Skeletal muscle tissue (tissue), 4 donors: ENCODE data around the gene PDZD7. TPM values are rescaled to one million over a fixed set of nuclear protein-coding genes. Genes with fewer than 3 reads are reported as not detected.
A peak's percentile ranks its signal among the peaks of the same experiment; 100 is the strongest.

ENCODE experiments used
- H3K27ac ChIP-seq: one replicate; pipeline ENCODE4 v1.7.0; 2013; ENCODE audit warnings: mild to moderate bottlenecking, low read depth, low read length, inconsistent platforms
- H3K27me3 ChIP-seq, 3 donors: one replicate each; pipeline ENCODE4 v1.7.0; 2013; ENCODE audit warnings: low read length in 3 of 3; ENCODE audit not compliant: control insufficient read depth in 3 of 3, insufficient read depth in 3 of 3
- H3K36me3 ChIP-seq, 3 donors: one replicate each; pipeline ENCODE4 v1.7.0; 2013; ENCODE audit warnings: low read length in 3 of 3; ENCODE audit not compliant: control insufficient read depth in 3 of 3, insufficient read depth in 3 of 3
- H3K4me1 ChIP-seq, 3 donors: one replicate each; pipeline ENCODE4 v1.7.0; 2013; ENCODE audit warnings: low read length in 3 of 3, mild to moderate bottlenecking in 3 of 3; ENCODE audit not compliant: control insufficient read depth in 3 of 3, insufficient read depth in 3 of 3
- H3K4me3 ChIP-seq, 3 donors: one replicate each; pipeline ENCODE4 v1.7.0; 2013; ENCODE audit warnings: low read length in 3 of 3
- H3K9ac ChIP-seq, 3 donors: one replicate each; pipeline ENCODE4 v1.7.0; 2013; ENCODE audit warnings: low read length in 3 of 3, mild to moderate bottlenecking in 3 of 3, moderate library complexity in 2 of 3, low read depth in 1 of 3
- H3K9me3 ChIP-seq, 3 donors: one replicate each; pipeline ENCODE4 v1.7.0; 2013; ENCODE audit warnings: low read length in 3 of 3; ENCODE audit not compliant: control insufficient read depth in 3 of 3
- total RNA-seq: library from RNA; depleted of rRNA; stranded (reverse); fragments of >200 nt; gene quantifications from one replicate; pipeline ENCODE4 v1.2.3, GENCODE V29; 2014
- donor health status: Osteomylitis.

Gene PDZD7
- total RNA-seq, 1 donor from 2014 or later = 1.0 TPM

GRCh38 chr10:100986952-100987684 is 43.8 kb downstream of the PDZD7 start, which contains the start of the genes MRPL43 and TWNK:
Gene MRPL43, minus strand, starts transcription at chr10:100987497. Its CDS starts 54 bp downstream, at chr10:100987443.
Gene TWNK, plus strand, starts transcription at chr10:100987543. Its CDS starts 668 bp downstream, at chr10:100988211.
- Histone ChIP-seq H3K9ac (peak within 1 kb of the TSS; percentile 90 to 98 (median 91)), H3K4me1 (peaks cover 27 to 58% (median 38%) of the 10 kb centered on the region in 3 donors), H3K9me3 (no peaks in the 10 kb centered on the region), H3K27me3 (no peaks in the 10 kb centered on the region), H3K4me3 (peak within 1 kb of the TSS; percentile 95 to 100 (median 97)), H3K27ac (peak within 1 kb of the TSS; percentile 75), H3K36me3 (peaks cover 46 to 51% (median 50%) of the 10 kb centered on the region in 3 donors)

DNA sequence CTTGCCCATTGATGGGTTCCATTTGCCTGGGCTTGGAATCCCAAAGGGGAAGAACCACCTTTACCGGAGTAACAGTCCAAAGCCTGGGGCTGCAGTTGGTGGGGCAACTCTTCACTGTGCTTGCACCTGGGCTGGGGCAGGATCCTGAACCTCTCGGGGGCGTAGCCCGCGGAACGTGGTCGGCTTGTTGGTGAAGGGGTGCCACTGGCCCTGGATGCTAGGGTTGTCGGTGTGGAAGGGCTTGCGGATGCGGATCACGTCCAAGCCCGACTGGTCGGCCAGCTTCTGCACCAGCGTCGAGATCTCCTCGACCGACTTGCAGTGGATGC is 44.3 kb downstream of the PDZD7 start:
- Histone ChIP-seq H3K9ac (peak overlapping the region; percentile 90 to 98 (median 91)), H3K27me3 (no peaks in the 10 kb centered on the region), H3K4me3 (peak overlapping the region; percentile 95 to 100 (median 97)), H3K36me3 (peaks cover 46 to 54% (median 50%) of the 10 kb centered on the region in 3 donors), H3K9me3 (no peaks in the 10 kb centered on the region), H3K27ac (peak overlapping the region; percentile 75), H3K4me1 (peaks cover 27 to 58% (median 38%) of the 10 kb centered on the region in 3 donors)

- H3K36me3 ChIP-seq = peaks cover 43 to 54% (median 51%) of the 10 kb centered on the region in 3 donors
- no peak overlapping the region for H3K27ac ChIP-seq
- no peaks in the 10 kb centered on the region for H3K9me3 ChIP-seq
- H3K27me3 ChIP-seq = no peaks in the 10 kb centered on the region
- no peak overlapping the region for H3K4me3 ChIP-seq
- peaks cover 25 to 56% (median 36%) of the 10 kb centered on the region in 3 donors for H3K4me1 ChIP-seq
- H3K9ac ChIP-seq = no peak overlapping the region
These were observed 45.6 kb downstream of the PDZD7 start for GRCh38 chr10:100985336-100985735.

GRCh38 chr10:100984672-100985177 is 46.2 kb downstream of the PDZD7 start:
- no peak overlapping the region for H3K4me3 ChIP-seq
- no peaks in the 10 kb centered on the region for H3K27me3 ChIP-seq
- no peaks in the 10 kb centered on the region for H3K9me3 ChIP-seq
- peaks cover 45 to 55% (median 54%) of the 10 kb centered on the region in 3 donors for H3K36me3 ChIP-seq
- peaks cover 24 to 52% (median 33%) of the 10 kb centered on the region in 3 donors for H3K4me1 ChIP-seq
- no peak overlapping the region for H3K27ac ChIP-seq
- no peak overlapping the region for H3K9ac ChIP-seq

- Histone ChIP-seq H3K4me3 (no peak overlapping the region), H3K27me3 (no peaks in the 10 kb centered on the region), H3K9ac (no peak overlapping the region), H3K9me3 (no peaks in the 10 kb centered on the region), H3K36me3 (peaks cover 40 to 55% (median 51%) of the 10 kb centered on the region in 3 donors), H3K27ac (no peak overlapping the region), H3K4me1 (peaks cover 24 to 45% (median 28%) of the 10 kb centered on the region in 3 donors)
These were observed 46.9 kb downstream of the PDZD7 start for GRCh38 chr10:100983868-100984671.

DNA sequence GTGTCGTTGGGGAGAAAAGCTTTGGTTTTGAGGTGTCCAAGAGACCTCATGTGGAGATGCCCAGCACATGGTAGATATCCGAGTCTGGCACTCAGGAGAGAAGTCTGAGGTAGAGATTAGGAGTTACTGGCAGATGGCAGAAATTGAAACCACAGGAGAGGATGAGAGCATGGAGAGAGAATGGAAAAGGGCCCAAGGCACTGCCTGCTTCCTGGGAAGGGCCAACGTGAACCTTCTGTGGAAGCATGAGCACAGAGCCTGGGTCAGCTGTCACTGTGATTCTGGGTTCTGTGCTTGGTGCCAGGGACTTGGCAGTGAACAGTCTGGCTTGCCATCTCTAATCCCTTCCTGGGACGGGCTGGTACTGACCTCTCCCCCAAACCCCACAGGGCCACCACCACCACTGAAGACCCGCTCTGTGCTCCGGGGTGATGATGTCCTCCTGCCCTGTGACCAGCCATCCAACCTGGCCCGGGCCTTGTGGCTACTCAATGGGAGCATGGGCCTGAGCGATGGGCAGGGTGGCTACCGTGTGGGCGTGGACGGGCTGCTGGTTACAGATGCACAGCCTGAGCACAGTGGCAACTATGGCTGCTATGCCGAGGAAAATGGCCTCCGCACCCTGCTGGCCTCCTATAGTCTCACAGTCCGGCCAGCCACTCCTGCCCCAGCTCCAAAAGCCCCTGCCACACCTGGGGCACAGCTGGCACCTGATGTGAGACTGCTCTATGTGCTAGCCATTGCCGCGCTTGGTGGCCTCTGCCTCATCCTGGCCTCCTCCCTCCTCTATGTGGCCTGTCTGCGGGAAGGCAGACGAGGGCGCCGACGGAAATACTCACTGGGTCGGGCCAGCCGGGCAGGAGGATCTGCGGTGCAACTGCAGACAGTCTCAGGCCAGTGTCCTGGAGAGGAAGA is 47.8 kb downstream of the PDZD7 start:
- H3K36me3 ChIP-seq = peaks cover 41 to 64% (median 57%) of the 10 kb centered on the region in 3 donors

GRCh38 chr10:100981178-100981772 is 49.7 kb downstream of the PDZD7 start:
- H3K9me3 ChIP-seq = no peaks in the 10 kb centered on the region
- H3K27me3 ChIP-seq = no peaks in the 10 kb centered on the region
- H3K27ac ChIP-seq = no peak overlapping the region
- H3K9ac ChIP-seq = no peak overlapping the region
- H3K4me1 ChIP-seq = peaks cover 4 to 17% (median 4%) of the 10 kb centered on the region in 3 donors
- H3K36me3 ChIP-seq = peaks cover 39 to 71% (median 69%) of the 10 kb centered on the region in 3 donors
- no peak overlapping the region for H3K4me3 ChIP-seq

More for the DNA sequence above, 47.8 kb downstream of the PDZD7 start:
- Histone ChIP-seq H3K27ac (no peak overlapping the region), H3K4me1 (peaks cover 18 to 36% (median 19%) of the 10 kb centered on the region in 3 donors), H3K27me3 (no peaks in the 10 kb centered on the region), H3K9ac (peak overlapping the region in 1 of 3 donors; percentile 33), H3K4me3 (no peak overlapping the region), H3K9me3 (no peaks in the 10 kb centered on the region)

DNA sequence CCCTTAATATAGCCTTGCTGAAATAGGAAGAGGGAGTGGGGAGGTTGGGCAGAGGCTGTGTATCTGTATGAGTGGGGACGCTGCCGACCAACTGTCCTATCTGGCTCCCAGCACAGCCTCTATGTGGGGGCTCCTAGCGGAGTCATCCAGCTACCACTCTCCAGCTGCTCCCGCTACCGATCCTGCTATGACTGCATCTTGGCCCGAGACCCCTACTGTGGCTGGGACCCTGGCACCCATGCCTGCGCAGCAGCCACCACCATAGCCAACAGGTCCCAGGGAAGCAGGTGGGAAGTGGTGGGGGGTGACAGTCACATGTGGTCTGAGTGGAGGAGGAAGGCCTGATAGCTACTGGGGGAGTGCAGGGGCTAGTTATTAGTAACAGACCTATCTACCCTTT is 50.2 kb downstream of the PDZD7 start:
- H3K36me3 ChIP-seq = peaks cover 33 to 71% (median 64%) of the 10 kb centered on the region in 3 donors
- H3K27ac ChIP-seq = no peak overlapping the region
- no peak overlapping the region for H3K4me3 ChIP-seq
- H3K9ac ChIP-seq = no peak overlapping the region
- H3K4me1 ChIP-seq = peaks cover 0 to 11% (median 2%) of the 10 kb centered on the region in 3 donors
- no peaks in the 10 kb centered on the region for H3K27me3 ChIP-seq
- no peaks in the 10 kb centered on the region for H3K9me3 ChIP-seq

- Histone ChIP-seq H3K4me1 (peaks cover 0 to 7% (median 2%) of the 10 kb centered on the region in 3 donors), H3K9me3 (no peaks in the 10 kb centered on the region), H3K36me3 (peaks cover 33 to 69% (median 60%) of the 10 kb centered on the region in 3 donors), H3K4me3 (no peak overlapping the region), H3K27me3 (no peaks in the 10 kb centered on the region), H3K9ac (no peak overlapping the region), H3K27ac (no peak overlapping the region)
These were observed 50.6 kb downstream of the PDZD7 start for GRCh38 chr10:100980311-100980710.
